ENCODE results near the gene PHGDH.

GRCh38 chr1:119687434-119688079 lies 24.2 kb upstream of the PHGDH start:
- TF ChIP-seq FOXK2 (IDR thresholded peaks at IDR 0.05) (no peak), FOXM1 (IDR thresholded peaks at IDR 0.05; ENCODE audit: borderline replicate concordance) (no peak)
